Measurements from ENCODE around the gene SMIM35.

SMIM35 gene

DNA sequence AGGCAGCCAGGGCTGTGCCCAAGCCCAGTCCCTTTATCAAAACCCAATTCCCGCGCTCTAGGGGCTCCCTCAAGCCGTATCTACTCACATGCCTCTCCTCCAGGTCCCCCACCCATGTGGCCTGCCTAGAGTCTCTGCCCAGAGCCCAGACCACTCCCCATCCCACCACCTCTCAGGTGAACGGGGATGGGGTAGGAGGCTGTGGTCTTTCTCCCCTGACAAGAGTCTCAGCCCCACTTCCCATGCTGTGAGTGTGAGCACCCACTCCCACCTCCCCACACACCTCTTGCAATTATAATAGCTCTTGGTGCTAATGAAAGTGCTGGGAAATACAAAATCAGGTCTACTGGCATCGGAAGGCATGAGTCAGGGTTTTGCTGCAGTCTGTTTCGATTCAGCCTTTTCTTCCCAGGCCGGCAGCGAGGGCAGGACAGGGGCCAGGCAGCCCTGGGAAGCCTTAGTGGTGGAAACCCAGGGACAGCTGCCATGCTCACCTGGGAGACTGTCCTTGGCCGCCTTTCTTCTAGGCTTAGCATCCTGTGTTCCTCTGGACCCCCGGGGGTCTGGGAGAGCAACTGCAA lies 26.6 kb downstream of the SMIM35 start:
- in situ Hi-C loops (cut with MboI; ENCODE audit: low sequenced_read_pairs): no loop called here

DNA sequence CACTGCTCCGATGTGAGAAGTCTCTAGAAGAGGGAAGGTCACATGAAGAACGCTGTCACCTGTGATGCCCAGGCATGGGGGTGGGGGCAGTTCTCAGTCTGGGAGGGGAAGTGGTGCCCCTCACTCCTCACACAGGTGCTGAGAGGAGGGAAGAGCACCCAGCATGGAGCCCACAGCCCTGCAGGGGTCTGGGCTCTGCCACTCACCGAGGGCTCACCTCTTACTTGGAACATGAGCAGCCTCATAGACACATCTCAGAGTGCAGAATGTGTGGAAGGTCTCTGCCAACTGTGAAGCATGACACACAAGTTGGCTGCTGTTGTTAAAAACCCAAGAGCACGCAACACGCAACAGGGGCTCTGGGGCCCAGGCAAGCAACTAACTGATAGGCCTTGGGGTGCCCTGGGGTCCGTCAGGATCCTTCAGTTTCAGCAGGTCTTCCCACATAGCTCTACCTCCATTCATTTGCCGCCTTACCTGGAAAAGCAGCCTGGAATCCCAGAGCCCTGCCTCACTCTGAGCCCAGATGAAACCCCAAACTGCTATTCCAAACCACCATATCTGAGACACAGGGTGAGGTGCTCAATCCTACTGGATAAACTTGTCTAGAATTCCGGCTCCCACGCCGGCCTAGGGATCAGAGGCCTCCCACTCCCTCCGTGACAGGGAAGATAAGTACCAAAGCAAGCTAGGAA lies 27.4 kb downstream of the SMIM35 start:
- in situ Hi-C loops (cut with MboI; ENCODE audit: low sequenced_read_pairs): loop anchor here (5.0 kb wide), 2 partner anchors 107 to 237 kb away; partner anchors contain the start of gene FXYD2

DNA sequence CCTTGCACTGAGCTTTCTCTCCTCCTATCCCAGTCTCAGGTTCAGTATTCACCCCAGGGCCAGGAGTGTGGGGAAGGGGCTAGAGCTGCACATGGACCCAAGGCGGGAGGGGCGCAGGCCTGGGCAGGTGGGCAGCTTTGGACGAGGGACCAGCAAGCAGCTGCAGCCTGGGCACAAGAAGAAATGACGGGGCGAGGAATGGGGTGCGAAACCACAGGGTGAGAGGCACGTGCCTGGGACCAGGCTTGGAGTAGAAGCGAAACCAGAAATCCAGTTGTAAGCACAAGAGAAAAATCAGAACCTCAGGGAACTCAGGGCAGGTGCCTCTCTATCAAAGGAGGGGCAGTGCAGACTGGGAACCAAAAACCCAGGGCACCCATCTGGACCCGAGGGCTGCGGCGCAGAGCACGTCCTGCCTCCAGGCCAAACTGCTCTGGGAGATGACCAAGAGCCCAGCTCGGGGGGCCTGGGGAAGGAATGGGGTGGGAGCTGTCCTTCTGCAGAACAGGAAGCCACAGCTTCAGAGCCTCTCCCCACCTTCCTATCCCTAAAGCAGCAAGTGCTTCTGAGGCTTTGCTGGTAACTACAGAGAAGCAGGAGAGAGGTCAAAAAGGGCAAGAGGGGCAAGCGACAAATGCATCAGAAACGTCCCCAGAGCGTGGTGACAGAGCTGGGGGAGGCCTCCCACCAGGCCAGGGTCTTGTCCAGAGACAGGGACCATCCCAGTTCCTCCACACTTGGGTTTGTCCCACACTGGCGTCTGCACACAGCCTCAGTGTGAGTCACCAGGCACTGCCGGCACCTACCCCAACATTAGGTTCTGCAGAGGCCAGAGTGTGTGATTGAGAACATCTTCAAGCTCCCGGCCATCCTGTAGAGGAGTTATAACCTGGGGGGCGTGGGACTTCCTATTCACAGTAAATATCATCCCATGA lies 28.2 kb downstream of the SMIM35 start:
- in situ Hi-C loops (cut with MboI; ENCODE audit: low sequenced_read_pairs): loop anchor here (5.0 kb wide), 2 partner anchors 106 to 236 kb away; partner anchors contain the start of gene FXYD2

DNA sequence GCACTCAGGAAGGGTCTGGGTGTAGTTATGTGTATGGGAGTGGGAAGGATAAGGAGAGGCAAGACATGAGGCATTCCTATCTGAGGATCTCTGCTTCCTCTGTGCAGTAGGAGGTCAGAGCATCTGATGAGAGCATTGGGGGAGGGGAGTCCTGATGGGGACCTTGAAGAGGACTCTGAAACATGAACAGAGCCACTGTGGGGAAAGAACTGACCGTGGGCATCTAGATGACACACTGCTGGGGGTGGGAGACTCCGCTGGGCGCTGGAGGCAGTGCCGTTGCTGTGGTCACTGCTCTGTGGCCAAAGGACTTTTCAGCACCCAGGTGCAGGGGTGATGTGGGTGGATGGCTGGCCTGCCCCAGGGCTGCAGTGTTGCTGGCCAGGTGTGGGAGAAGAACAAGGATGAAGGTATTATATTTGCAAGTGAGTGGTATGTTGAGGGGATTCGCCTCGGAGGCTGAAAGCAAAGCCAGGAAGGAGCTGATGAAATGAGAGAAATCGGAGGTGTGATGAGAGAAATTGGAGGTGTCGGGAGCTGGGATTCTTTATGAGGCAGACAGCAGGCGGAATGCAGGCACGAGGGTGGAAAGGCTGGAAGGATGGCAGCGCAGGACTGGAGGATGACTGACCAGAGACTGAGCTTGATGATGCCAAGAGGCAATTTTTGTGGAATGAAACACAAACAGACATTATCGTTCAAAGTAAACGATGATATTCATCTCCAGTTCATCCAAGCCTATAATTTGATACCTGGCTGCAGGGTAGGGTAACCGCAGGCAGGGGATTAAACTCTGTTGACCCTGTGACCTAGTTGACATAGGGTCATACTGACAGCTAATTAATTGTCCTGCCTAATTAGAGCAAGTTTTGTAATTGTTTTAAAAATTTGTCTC lies 29.3 kb downstream of the SMIM35 start:
- in situ Hi-C loops (cut with MboI; ENCODE audit: low sequenced_read_pairs): loop anchor here (5.0 kb wide), 2 partner anchors 105 to 235 kb away; partner anchors contain the start of gene FXYD2

DNA sequence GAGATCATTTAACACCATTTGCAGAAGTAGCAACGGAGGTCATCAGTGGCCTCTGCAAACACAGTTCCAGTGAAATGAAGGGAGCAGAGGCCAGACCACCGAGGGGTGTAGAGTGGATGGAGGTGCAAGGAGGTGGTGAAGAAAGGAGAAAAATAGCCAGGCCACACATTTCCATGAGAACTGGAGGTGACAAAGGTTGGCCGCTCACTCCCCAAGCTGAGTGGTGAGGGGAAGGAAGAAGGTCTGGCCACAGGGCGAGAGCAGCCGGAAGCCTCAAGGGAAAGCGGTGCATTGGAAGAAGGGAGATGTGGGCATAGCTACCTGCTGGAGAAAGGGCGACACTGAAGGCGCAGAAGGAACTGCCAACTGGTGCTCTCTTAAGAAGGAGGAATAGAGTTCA lies 30.0 kb downstream of the SMIM35 start:
- in situ Hi-C loops (cut with MboI; ENCODE audit: low sequenced_read_pairs): loop anchor here (5.0 kb wide), 2 partner anchors 105 to 235 kb away; partner anchors contain the start of gene FXYD2

DNA sequence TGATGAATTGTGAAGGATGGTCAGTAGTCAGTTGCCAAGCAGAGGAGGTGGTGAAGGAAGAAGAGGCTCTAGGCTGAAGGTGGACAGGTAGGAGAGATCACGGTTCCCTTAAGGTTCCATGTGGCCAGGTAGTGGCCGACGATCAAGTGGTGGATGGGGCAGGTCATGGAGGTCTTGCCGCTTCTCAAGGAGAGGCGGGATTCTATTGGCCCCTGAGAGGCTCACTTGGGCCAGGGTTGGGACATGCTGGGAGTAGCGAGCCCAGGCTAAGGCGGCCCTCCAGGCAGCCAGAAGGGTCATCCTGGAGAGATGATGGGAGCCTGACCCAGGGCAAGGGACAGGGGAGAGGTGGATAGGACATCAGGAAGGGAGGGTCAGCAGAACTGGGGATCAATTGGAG lies 30.8 kb downstream of the SMIM35 start:
- in situ Hi-C loops (cut with MboI; ENCODE audit: low sequenced_read_pairs): loop anchor here (5.0 kb wide), 2 partner anchors 104 to 234 kb away; partner anchors contain the start of gene FXYD2

DNA sequence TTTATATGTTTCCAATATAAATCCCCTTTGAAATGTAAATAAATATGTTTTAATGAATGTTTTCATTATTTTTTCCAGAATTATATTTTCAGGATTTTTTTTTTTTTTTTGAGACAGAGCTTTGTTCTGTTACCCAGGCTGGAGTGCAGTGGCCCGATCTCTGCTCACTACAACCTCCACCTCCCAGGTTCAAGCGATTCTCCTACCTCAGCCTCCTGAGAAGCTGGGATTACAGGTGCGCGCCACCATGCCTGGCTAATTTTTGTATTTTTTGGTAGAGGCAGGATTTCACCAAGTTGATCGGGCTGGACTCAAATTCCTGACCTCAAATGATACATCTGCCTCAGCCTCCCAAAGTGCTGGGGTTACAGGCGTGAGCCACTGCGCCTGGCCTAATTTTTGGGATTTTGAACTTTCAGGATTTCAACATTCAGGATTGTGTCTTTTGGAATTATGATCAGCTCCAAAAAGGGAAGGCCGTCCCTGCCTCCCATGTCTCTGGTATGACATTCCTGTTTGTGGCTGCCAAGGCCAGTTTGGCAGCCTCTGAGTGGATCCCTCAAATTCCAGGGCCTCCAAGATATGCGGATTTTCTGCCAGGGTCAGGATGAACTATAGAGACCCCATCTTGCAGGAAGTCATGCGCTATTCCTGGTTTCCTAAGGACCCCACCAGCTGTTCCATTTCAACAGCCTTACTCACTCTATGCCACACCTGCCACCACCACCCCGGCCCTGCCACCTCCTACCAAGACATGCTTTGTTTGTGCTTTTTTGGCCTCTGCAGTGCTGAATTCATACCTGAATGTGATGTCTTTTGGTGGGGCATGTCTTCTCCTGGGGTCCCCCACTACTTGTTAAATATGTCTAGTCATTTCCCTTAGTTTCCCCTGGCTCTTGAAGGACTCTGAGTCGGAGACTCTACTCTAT lies 31.8 kb downstream of the SMIM35 start:
- in situ Hi-C loops (cut with MboI; ENCODE audit: low sequenced_read_pairs): loop anchor here (5.0 kb wide), 2 partner anchors 103 to 233 kb away; partner anchors contain the start of gene FXYD2

DNA sequence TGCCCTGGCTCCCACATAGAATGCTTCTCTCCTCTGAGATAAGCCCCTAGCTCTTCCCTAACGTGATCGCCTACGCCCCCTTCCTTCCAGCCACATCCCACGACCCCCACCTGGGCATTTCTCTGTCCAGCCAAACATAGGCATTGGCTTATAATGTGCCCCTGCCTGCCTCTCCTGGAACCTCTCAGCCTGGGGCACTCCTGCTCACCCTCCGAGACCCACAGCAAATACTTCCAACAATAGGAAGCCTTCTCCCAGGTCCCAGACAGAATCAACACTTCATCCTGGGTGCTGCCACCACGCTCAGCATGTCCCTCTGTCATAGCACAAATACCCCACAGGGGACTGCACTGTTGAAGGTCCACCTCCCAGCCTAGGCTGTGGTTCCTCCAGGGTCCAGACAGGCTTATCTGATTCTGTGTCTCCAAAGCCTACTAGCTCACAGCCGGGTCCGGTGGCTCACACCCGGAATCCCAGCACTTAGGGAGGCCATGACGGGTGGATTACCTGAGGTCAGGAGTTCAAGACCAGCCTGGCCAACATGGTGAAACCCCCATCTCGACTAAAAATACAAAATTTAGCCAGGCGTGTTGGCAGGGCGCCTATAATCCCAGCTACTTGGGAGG lies 34.1 kb downstream of the SMIM35 start:
- in situ Hi-C loops (cut with MboI; ENCODE audit: low sequenced_read_pairs): no loop called here

DNA sequence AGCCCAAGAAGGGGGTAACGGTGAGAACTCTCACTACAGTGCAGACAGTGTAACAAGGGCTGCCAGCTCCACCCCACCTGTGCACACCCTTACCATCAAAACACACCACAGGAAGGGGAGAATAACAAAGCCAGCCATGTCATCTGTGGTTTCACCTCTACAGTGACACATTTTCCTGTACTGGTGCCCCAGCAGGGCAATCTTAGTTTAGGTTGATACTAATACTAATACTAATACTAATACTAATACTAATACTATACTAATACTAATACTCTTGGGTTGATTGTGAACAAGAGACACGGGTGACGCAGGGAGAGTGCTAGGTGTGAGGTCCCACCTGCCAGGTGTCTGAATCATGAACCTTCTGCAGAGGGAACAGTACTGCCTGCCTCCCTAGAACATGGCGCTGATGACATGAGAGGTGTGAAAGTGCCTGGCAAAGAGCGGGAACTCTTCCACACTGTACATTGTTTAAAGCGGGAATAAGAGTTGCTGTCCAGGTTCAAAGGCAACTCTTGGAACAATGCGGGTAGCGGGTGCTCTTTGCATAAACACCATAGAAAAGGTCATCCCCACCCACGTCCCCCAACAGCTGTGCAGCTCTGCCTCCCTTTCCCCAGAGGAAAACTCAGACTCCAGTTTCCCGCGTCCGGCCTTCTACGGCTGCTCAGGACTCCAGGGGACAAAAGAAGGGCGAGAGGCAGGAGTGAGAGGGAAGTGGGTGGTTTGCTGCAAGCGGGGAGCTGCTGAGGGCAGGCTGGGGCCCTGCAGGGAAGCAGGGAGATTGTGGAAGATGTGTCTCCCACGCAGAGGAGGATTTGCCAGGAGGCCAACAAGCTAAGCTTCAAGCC lies 34.9 kb downstream of the SMIM35 start:
- in situ Hi-C loops (cut with MboI; ENCODE audit: low sequenced_read_pairs): no loop called here

DNA sequence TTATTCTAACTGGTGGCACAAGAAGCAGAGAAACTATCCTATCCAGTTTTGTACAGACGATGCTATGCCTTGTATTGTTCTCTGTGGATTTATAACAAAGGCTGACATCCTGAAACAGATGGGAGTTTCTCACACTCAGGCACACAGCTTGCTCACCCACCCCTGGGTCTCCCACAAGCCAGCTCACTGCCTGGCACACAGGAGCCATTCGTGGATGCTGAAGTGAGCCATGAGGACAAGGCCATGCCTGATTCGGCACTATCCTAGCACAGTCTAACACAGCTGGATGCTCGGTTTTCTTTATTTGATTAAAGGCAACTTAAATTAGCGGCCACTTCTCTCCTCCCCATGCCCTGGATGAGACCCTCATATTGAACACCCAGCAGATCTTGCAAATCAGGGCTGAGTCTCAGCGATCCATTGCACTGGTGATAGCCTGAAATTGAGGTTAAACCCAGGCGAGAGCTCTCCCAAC lies 35.6 kb downstream of the SMIM35 start:
- in situ Hi-C loops (cut with MboI; ENCODE audit: low sequenced_read_pairs): no loop called here

DNA sequence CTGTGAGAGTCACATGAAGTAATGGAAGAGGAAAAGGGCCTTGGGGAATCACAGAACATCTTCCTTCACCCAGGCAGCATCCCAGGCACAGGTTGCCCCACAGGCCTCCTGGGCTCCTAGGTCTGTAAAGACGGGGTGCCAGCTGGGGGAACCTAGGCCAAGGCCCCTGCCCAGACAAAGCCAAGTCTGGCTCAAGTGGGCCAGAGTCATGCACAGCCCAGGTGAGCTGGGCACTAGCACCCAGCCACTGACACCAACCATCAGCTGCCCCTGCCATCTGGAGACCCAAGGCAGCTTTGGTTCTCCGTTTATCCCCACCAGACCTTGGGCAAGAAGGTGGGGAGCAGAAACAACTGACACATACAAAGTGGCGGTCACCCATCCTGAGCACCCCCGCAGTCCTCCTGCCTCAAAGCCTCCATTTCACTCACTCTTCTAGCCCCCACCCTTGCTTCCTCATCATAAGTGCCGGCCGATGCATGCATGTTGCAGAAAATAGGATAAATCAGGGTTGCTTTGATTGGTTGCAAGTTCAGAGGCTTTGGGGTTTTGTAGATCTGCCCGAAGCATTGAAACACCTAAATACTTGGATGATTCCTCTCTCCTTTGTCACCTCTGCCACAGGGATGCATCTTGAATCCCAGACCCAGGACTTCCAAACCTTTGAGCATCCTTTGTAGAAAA lies 36.4 kb downstream of the SMIM35 start:
- in situ Hi-C loops (cut with MboI; ENCODE audit: low sequenced_read_pairs): no loop called here

DNA sequence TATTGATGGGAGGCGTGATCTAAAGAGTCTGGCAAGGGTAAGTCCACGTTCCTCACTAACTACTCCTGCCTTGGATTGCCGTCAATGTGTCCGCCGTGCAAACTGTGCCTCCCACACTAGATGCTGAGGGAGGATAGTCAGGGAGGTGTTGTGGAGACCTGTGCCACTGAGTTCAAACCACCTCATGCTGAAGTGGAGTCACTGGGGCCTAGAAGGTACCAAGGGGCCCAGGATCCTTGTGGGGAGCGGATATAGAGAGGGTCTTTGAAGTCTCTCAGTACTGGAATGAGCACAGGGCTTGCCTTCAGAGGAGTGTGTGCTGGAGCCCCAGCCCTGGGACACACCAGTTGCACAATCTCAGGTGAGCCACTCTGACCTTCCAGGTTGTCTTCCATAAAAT lies 37.0 kb downstream of the SMIM35 start:
- in situ Hi-C loops (cut with MboI; ENCODE audit: low sequenced_read_pairs): no loop called here

DNA sequence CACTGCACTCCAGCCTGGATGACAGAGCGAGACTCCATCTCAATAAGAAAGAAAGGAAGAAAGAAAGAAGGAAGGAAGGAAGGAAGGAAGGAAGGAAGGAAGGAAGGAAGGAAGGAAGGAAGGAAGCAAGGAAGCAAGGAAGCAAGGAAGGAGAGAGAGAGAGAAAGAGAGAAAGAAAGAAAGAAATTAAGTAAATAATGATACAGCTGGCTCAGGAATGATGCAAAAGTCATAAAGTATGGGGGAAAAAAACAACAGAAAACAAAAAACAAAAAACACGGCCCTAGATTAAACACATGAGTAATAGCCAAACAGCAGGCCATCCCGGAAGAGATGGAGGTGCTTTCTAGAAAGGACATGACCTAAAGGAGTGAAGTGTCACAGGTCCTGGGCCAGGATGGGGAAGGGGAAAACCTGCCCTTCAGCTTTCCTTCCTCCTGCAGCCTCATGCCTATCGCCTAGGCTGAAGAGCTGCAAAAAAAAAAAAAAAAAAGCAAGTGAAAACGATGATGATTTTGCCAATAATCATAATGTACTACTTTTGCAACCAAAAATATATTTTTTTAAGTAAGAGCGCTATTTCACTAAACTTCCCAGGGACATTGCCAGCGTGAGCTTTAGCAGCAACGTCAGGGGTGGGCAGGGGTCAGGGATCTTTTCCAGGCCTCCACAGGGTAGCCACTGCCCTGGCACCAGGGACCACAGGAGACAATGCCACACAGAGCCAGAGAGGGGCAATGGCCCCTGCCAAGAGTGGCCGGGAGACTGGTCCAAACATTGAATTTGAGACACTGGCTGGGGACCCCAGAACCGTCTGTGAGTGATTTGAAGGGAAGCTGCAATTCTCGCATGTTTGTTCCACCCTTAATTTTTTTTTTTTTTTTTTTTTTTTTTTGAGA lies 38.0 kb downstream of the SMIM35 start:
- in situ Hi-C loops (cut with MboI; ENCODE audit: low sequenced_read_pairs): no loop called here

DNA sequence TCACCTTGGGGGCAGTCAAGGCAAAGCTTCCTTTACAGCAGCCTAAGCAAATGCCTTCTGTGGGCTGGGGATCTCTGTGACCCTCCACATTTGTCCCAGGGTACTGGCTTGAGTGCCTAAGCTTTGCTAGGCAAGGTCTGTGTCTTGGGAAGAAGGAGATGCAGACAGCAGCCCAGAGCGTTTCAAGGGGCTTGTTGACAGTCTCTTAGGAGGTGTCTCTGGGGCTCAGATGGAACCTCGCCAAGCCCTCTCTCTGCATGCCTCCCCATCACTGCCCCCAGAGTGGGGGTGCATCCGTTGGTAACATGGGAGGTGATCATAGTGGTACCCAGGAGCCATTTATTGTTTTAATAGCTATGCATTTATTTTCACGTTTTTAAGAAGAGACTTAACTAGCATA lies 39.0 kb downstream of the SMIM35 start:
- in situ Hi-C loops (cut with MboI; ENCODE audit: low sequenced_read_pairs): no loop called here

DNA sequence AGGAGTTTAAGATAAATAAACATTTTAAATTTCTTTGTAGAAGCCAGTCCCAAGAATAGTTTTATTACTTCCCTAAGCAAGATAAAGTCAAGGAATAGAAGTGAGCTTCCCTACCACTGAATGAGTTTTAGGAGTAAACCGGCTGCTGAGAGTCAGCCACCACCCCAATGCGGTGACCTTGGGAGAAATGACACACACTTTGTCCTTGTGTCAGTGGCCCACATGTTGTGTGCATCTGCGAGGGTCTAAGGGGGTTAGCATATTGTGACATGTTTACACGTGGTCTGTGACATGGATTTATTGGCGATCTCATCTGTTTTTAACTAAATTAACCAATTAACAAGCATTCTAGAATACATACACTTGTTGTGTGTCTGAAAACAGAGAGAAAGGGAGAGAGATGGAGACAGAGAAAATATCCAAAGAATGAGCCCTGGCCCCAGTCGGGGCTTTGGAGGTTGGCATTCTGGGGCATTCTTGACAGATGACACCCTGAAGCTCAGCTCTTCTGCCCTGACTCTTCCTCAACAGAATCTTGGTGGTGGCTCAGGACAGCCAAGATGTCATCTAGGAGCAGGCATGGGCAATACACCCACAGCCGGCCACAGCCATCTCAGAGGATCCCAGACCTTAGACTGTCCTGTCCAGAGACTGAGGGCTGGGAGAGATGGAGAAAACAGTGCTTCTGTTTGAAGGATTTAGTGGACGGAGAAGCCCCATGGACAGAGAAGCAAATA lies 39.6 kb downstream of the SMIM35 start:
- in situ Hi-C loops (cut with MboI; ENCODE audit: low sequenced_read_pairs): no loop called here

Data from HL-60/S4 (cell line).